Measurements from ENCODE around the gene OR14C36. TPM values are rescaled to one million over a fixed set of nuclear protein-coding genes. Genes with fewer than 3 reads are reported as not detected.

OR14C36 gene
- polyA plus RNA-seq, 3 donors, result not detected

GRCh38 chr1:248372394-248372793 is 23.8 kb downstream of the OR14C36 start:
- Mint-ChIP-seq H3K36me3 (no peaks in the 10 kb centered on the region), H3K27ac (no peak overlapping the region), H3K27me3 (ENCODE audit: low read depth in 3 of 3) (no peaks in the 10 kb centered on the region), H3K4me1 (no peaks in the 10 kb centered on the region), H3K4me3 (no peak overlapping the region), H3K9me3 (peaks cover 0 to 7% (median 0%) of the 10 kb centered on the region in 7 donors)
- WGBS (ENCODE audit: insufficient coverage), result 79% methylated on average over 3 of the region's 5 CpGs
- Histone ChIP-seq H3K36me3 (replicated peaks in 1 of 2; ENCODE audit: control insufficient read depth in 1 of 2, insufficient read depth in 2 of 2, low read length in 2 of 2) (no peaks in the 10 kb centered on the region), H3K27ac (ENCODE audit: low read depth in 1 of 2, low read length in 2 of 2) (no peak overlapping the region), H3K4me3 (replicated peaks in 1 of 3; ENCODE audit: low read depth in 2 of 3, low read length in 3 of 3) (no peak overlapping the region), H3K27me3 (ENCODE audit: control insufficient read depth in 2 of 2, insufficient read depth in 2 of 2, low read length in 2 of 2) (no peaks in the 10 kb centered on the region), H3K9ac (ENCODE audit: insufficient read depth, low read length, poor library complexity, severe bottlenecking) (no peak overlapping the region), H2AFZ (ENCODE audit: insufficient read depth, low read depth, low read length, poor library complexity, severe bottlenecking) (no peak overlapping the region), H3K4me1 (ENCODE audit: control insufficient read depth in 1 of 2, insufficient read depth in 2 of 2, low read length in 2 of 2) (no peaks in the 10 kb centered on the region), H3K79me2 (ENCODE audit: insufficient read depth, low read length) (no peaks in the 10 kb centered on the region), H3K4me2 (replicated peaks; ENCODE audit: extremely low read depth, low read length, poor library complexity, severe bottlenecking) (no peak overlapping the region), H3K9me3 (replicated peaks in 1 of 2; ENCODE audit: control insufficient read depth in 1 of 2, insufficient read depth in 1 of 2, low read length in 2 of 2) (peaks cover 0 to 6% of the 10 kb centered on the region in 2 donors), H4K20me1 (ENCODE audit: insufficient read depth, low read length) (no peaks in the 10 kb centered on the region)
- DNase-seq, result no peak
- TF ChIP-seq, protein P1, sequence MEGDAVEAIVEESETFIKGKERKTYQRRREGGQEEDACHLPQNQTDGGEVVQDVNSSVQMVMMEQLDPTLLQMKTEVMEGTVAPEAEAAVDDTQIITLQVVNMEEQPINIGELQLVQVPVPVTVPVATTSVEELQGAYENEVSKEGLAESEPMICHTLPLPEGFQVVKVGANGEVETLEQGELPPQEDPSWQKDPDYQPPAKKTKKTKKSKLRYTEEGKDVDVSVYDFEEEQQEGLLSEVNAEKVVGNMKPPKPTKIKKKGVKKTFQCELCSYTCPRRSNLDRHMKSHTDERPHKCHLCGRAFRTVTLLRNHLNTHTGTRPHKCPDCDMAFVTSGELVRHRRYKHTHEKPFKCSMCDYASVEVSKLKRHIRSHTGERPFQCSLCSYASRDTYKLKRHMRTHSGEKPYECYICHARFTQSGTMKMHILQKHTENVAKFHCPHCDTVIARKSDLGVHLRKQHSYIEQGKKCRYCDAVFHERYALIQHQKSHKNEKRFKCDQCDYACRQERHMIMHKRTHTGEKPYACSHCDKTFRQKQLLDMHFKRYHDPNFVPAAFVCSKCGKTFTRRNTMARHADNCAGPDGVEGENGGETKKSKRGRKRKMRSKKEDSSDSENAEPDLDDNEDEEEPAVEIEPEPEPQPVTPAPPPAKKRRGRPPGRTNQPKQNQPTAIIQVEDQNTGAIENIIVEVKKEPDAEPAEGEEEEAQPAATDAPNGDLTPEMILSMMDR (IDR thresholded peaks at IDR 0.05), result no peak
- intact Hi-C loops (cut with micrococcal nuclease), result no loop called here

- Histone ChIP-seq H3K9ac (ENCODE audit: insufficient read depth, low read length, poor library complexity, severe bottlenecking) (no peak overlapping the region), H3K4me1 (ENCODE audit: control insufficient read depth in 1 of 2, insufficient read depth in 2 of 2, low read length in 2 of 2) (no peaks in the 10 kb centered on the region), H3K27me3 (ENCODE audit: control insufficient read depth in 2 of 2, insufficient read depth in 2 of 2, low read length in 2 of 2) (no peaks in the 10 kb centered on the region), H3K4me3 (replicated peaks in 1 of 3; ENCODE audit: low read depth in 2 of 3, low read length in 3 of 3) (no peak overlapping the region), H3K9me3 (replicated peaks in 1 of 2; ENCODE audit: control insufficient read depth in 1 of 2, insufficient read depth in 1 of 2, low read length in 2 of 2) (peaks cover 0 to 6% of the 10 kb centered on the region in 2 donors), H3K4me2 (replicated peaks; ENCODE audit: extremely low read depth, low read length, poor library complexity, severe bottlenecking) (no peak overlapping the region), H3K36me3 (replicated peaks in 1 of 2; ENCODE audit: control insufficient read depth in 1 of 2, insufficient read depth in 2 of 2, low read length in 2 of 2) (no peaks in the 10 kb centered on the region), H3K79me2 (ENCODE audit: insufficient read depth, low read length) (no peaks in the 10 kb centered on the region), H2AFZ (ENCODE audit: insufficient read depth, low read depth, low read length, poor library complexity, severe bottlenecking) (no peak overlapping the region), H3K27ac (ENCODE audit: low read depth in 1 of 2, low read length in 2 of 2) (no peak overlapping the region), H4K20me1 (ENCODE audit: insufficient read depth, low read length) (no peaks in the 10 kb centered on the region)
- DNase-seq, result no peak
- no peaks in the 10 kb centered on the region for H3K4me1 Mint-ChIP-seq
- intact Hi-C loops (cut with micrococcal nuclease), result no loop called here
- no peak overlapping the region for H3K27ac Mint-ChIP-seq
- no peaks in the 10 kb centered on the region for H3K36me3 Mint-ChIP-seq
- WGBS (ENCODE audit: insufficient coverage), result 92% methylated on average over 4 of the region's 4 CpGs
- no peaks in the 10 kb centered on the region for H3K27me3 Mint-ChIP-seq (ENCODE audit: low read depth in 3 of 3)
- TF ChIP-seq, protein P1 (IDR thresholded peaks at IDR 0.05), result no peak
- no peak overlapping the region for H3K4me3 Mint-ChIP-seq
- peaks cover 0 to 7% (median 0%) of the 10 kb centered on the region in 7 donors for H3K9me3 Mint-ChIP-seq
Observed at GRCh38 chr1:248373761-248374160, 25.2 kb downstream of the OR14C36 start.

Measured in CD14-positive monocyte (primary cell).